Measurements from ENCODE around the gene ZNF189.

GRCh38 chr9:101448680-101449070 is 50.0 kb downstream of the ZNF189 start:
- TF ChIP-seq POLR2AphosphoS5 (IDR thresholded peaks at IDR 0.05; ENCODE audit: insufficient read depth, low read depth, low read length) = no peak
- TF ChIP-seq EZH2 (IDR thresholded peaks at IDR 0.05; ENCODE audit: borderline replicate concordance, low read depth, low read length, severe bottlenecking) = no peak
- TF ChIP-seq CTCF (IDR thresholded peaks at IDR 0.05; ENCODE audit: extremely low read depth in 1 of 2, insufficient read depth in 1 of 2, low read depth in 1 of 2, low read length in 2 of 2) = no peak
- TF ChIP-seq POLR2A (IDR thresholded peaks at IDR 0.05; ENCODE audit: low read depth, low read length) = no peak

Data from endothelial cell of umbilical vein (primary cell).